ENCODE measurements around the gene UBAC1. TPM values are rescaled to one million over a fixed set of nuclear protein-coding genes. Genes with fewer than 3 reads are reported as not detected.

Gene UBAC1
- total and polyA plus RNA-seq, 9 of the 15 experiments (the other 6 are each of a cell fraction or from before 2014, with no cell fraction given), result 94.0 to 399 (median 228) TPM

DNA sequence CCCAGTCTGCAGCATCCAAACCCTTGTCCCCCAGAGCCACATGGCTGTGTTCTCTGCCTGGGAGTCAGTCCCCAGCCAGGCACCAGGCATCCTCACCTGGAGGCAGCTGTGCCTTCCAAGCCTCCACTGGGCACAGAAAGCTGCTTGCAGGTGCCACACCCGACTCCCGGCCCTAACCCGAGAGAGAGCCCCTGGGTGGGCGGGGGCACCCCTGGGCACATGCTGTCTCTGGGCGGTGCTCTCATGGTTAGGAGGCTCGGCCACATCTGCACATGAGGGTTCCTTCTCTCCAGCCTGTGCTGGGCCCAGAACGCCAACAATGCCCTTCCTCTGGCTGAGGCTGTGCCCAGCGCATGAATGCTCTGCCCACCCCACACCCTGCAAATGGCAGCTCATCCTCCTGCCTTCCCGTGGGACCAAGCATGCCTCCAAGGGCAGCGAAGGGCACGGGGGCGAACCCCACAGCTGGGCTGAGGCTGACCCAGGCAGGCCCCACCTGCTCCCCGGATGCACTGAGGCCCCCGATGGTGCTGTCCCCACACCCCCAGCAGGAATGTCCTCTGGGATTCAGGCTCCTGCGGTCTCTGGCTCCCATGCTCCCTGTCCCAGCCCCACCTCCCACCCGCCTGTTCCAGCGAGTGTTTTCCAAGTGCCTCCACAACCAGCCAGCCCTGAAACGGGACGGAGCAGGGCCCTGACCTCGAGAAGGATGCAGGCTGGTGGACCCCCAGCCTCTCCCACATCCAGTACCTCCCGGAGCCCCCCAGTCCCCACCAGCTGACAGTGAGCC lies 31.3 kb downstream of the UBAC1 start (continued):
- TF ChIP-seq, protein P1, sequence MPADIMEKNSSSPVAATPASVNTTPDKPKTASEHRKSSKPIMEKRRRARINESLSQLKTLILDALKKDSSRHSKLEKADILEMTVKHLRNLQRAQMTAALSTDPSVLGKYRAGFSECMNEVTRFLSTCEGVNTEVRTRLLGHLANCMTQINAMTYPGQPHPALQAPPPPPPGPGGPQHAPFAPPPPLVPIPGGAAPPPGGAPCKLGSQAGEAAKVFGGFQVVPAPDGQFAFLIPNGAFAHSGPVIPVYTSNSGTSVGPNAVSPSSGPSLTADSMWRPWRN (IDR thresholded peaks at IDR 0.05; ENCODE audit: low read depth), result no peak
- TF ChIP-seq HDAC8 (tag; IDR thresholded peaks at IDR 0.05), result no peak
- TF ChIP-seq POLR2AphosphoS5 (IDR thresholded peaks at IDR 0.05; ENCODE audit: control insufficient read depth, insufficient read depth, low read depth, low read length), result no peak
- no peak for TF ChIP-seq BRD9 (IDR thresholded peaks at IDR 0.05; ENCODE audit: low read depth, partially characterized antibody)
- no peak for TF ChIP-seq STAG1 (CRISPR knock-in tag; IDR thresholded peaks at IDR 0.05; ENCODE audit: borderline replicate concordance)
- no peak for TF ChIP-seq SETDB1 (IDR thresholded peaks at IDR 0.05; ENCODE audit: low read length)
- no peak for TF ChIP-seq POLR2H (tag; IDR thresholded peaks at IDR 0.05; ENCODE audit: low read depth)
- TF ChIP-seq, protein P2, sequence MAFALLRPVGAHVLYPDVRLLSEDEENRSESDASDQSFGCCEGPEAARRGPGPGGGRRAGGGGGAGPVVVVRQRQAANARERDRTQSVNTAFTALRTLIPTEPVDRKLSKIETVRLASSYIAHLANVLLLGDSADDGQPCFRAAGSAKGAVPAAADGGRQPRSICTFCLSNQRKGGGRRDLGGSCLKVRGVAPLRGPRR (CRISPR knock-in tag; IDR thresholded peaks at IDR 0.05), result no peak
- TF ChIP-seq FOXA1 (IDR thresholded peaks at IDR 0.05; ENCODE audit: borderline replicate concordance), result no peak
- TF ChIP-seq ETV5 (CRISPR knock-in tag; IDR thresholded peaks at IDR 0.05; ENCODE audit: low read depth), result no peak
- TF ChIP-seq, protein P3, sequence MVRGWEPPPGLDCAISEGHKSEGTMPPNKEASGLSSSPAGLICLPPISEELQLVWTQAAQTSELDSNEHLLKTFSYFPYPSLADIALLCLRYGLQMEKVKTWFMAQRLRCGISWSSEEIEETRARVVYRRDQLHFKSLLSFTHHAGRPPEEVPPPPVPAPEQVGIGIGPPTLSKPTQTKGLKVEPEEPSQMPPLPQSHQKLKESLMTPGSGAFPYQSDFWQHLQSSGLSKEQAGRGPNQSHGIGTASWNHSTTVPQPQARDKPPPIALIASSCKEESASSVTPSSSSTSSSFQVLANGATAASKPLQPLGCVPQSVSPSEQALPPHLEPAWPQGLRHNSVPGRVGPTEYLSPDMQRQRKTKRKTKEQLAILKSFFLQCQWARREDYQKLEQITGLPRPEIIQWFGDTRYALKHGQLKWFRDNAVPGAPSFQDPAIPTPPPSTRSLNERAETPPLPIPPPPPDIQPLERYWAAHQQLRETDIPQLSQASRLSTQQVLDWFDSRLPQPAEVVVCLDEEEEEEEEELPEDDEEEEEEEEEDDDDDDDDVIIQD (CRISPR knock-in tag; IDR thresholded peaks at IDR 0.05), result no peak
- TF ChIP-seq LARP7 (IDR thresholded peaks at IDR 0.05), result no peak
- peak; percentile 11; the same call in 1 of the 2 replicates for TF ChIP-seq POLR2A (conservative IDR thresholded peaks at IDR 0.05)
- TF ChIP-seq PHF8 (IDR thresholded peaks at IDR 0.05; ENCODE audit: borderline replicate concordance, low read length), result no peak
- TF ChIP-seq, protein P4, sequence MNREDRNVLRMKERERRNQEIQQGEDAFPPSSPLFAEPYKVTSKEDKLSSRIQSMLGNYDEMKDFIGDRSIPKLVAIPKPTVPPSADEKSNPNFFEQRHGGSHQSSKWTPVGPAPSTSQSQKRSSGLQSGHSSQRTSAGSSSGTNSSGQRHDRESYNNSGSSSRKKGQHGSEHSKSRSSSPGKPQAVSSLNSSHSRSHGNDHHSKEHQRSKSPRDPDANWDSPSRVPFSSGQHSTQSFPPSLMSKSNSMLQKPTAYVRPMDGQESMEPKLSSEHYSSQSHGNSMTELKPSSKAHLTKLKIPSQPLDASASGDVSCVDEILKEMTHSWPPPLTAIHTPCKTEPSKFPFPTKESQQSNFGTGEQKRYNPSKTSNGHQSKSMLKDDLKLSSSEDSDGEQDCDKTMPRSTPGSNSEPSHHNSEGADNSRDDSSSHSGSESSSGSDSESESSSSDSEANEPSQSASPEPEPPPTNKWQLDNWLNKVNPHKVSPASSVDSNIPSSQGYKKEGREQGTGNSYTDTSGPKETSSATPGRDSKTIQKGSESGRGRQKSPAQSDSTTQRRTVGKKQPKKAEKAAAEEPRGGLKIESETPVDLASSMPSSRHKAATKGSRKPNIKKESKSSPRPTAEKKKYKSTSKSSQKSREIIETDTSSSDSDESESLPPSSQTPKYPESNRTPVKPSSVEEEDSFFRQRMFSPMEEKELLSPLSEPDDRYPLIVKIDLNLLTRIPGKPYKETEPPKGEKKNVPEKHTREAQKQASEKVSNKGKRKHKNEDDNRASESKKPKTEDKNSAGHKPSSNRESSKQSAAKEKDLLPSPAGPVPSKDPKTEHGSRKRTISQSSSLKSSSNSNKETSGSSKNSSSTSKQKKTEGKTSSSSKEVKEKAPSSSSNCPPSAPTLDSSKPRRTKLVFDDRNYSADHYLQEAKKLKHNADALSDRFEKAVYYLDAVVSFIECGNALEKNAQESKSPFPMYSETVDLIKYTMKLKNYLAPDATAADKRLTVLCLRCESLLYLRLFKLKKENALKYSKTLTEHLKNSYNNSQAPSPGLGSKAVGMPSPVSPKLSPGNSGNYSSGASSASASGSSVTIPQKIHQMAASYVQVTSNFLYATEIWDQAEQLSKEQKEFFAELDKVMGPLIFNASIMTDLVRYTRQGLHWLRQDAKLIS (CRISPR knock-in tag; IDR thresholded peaks at IDR 0.05), result no peak
